ENCODE data around the gene PML.
"Not testable (repeated sequence)": the region's sequence is repeated elsewhere in the genome, so short reads cannot be mapped to it uniquely, and the experiment has no call there.

PML gene

DNA sequence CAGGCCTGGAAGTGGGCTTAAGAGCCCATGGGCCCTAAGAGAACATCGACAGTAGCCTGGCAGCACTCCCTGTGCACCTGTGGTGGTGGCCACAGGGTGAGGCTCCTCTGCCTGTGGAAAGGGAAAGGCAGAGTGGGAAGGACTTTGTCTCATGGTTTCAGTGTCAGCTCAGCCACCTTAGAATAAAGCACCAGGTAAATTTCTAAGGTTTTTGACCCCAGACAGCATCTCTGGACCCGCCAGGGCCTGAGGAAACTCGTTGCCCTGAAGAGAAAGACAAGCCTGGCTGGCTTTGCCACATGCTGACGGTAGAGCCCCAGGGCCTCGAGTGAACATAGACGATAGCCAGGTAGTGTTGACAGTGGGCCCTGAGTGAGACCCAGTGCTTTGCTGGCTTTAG lies 65.7 kb downstream of the PML start:
- Histone ChIP-seq H3K27ac (ENCODE audit: low read depth, low read length) (no peak overlapping the region), H3K36me3 (ENCODE audit: control insufficient read depth in 1 of 2, insufficient read depth in 2 of 2, low read length in 2 of 2) (no peaks in the 10 kb centered on the region), H3K9ac (ENCODE audit: low read depth in 1 of 2, low read length in 2 of 2) (no peak overlapping the region), H3K4me3 (ENCODE audit: low read depth in 1 of 2, low read length in 2 of 2) (no peak overlapping the region), H3K4me1 (ENCODE audit: control insufficient read depth in 1 of 2, insufficient read depth in 2 of 2, low read length in 2 of 2) (no peaks in the 10 kb centered on the region), H3K27me3 (ENCODE audit: control insufficient read depth in 1 of 2, insufficient read depth in 2 of 2, low read length in 2 of 2) (no peaks in the 10 kb centered on the region), H3K9me3 (ENCODE audit: control insufficient read depth in 1 of 2, low read length in 2 of 2) (no peaks in the 10 kb centered on the region)

DNA sequence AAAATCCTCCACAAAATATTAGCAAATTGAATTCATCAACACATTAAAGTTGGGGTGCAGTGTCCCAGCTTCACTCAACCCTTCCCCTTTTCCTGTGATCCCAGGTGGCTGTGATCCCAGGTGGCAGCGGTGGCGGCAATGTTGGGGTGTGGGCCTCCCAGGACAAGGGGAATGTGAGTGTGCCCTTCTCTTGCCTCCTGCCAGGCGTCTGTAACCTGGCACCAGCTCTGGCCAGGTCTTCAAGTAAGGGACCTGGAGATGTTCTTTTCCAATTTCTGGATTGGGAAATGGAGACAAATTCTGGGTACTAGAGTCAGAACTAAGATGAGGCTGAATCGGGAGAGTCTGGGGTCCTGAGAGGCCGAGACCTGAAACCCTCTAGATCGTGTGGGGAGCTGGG lies 67.7 kb downstream of the PML start:
- Histone ChIP-seq H3K27me3 (ENCODE audit: control insufficient read depth in 1 of 2, insufficient read depth in 2 of 2, low read length in 2 of 2) (no peaks in the 10 kb centered on the region), H3K9ac (ENCODE audit: low read depth in 1 of 2, low read length in 2 of 2) (no peak overlapping the region), H3K4me3 (ENCODE audit: low read depth in 1 of 2, low read length in 2 of 2) (no peak overlapping the region)

DNA sequence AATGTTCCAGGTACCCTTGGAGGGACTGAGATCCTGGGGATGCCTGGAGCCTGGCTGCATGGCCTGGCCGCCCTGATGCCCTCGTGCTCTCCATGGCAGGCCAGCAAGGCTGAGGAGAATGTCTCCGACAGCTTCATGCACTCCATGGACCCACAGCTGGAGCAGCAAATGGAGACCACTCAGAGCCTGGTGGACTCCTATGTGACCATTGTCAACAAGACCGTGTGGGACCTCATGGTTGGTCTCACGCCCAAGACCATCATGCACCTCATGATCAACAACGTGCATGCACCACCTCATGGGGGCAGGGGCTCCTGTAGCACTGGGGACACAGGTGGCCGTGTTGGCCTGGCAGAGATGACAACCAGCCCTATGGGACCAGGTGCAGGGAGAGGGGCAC lies 68.2 kb downstream of the PML start:
- Histone ChIP-seq H3K9me3 (ENCODE audit: control insufficient read depth in 1 of 2, low read length in 2 of 2) (no peaks in the 10 kb centered on the region), H3K4me3 (ENCODE audit: low read depth in 1 of 2, low read length in 2 of 2) (no peak overlapping the region), H3K36me3 (ENCODE audit: control insufficient read depth in 1 of 2, insufficient read depth in 2 of 2, low read length in 2 of 2) (no peaks in the 10 kb centered on the region), H3K27me3 (ENCODE audit: control insufficient read depth in 1 of 2, insufficient read depth in 2 of 2, low read length in 2 of 2) (no peaks in the 10 kb centered on the region), H3K27ac (ENCODE audit: low read depth, low read length) (no peak overlapping the region), H3K4me1 (ENCODE audit: control insufficient read depth in 1 of 2, insufficient read depth in 2 of 2, low read length in 2 of 2) (no peaks in the 10 kb centered on the region), H3K9ac (ENCODE audit: low read depth in 1 of 2, low read length in 2 of 2) (no peak overlapping the region)

More for the DNA sequence above, 67.7 kb downstream of the PML start:
- no peaks in the 10 kb centered on the region for H3K9me3 ChIP-seq (ENCODE audit: control insufficient read depth in 1 of 2, low read length in 2 of 2)
- H3K36me3 ChIP-seq (ENCODE audit: control insufficient read depth in 1 of 2, insufficient read depth in 2 of 2, low read length in 2 of 2) = no peaks in the 10 kb centered on the region
- H3K4me1 ChIP-seq (ENCODE audit: control insufficient read depth in 1 of 2, insufficient read depth in 2 of 2, low read length in 2 of 2) = no peaks in the 10 kb centered on the region
- H3K27ac ChIP-seq (ENCODE audit: low read depth, low read length) = no peak overlapping the region

DNA sequence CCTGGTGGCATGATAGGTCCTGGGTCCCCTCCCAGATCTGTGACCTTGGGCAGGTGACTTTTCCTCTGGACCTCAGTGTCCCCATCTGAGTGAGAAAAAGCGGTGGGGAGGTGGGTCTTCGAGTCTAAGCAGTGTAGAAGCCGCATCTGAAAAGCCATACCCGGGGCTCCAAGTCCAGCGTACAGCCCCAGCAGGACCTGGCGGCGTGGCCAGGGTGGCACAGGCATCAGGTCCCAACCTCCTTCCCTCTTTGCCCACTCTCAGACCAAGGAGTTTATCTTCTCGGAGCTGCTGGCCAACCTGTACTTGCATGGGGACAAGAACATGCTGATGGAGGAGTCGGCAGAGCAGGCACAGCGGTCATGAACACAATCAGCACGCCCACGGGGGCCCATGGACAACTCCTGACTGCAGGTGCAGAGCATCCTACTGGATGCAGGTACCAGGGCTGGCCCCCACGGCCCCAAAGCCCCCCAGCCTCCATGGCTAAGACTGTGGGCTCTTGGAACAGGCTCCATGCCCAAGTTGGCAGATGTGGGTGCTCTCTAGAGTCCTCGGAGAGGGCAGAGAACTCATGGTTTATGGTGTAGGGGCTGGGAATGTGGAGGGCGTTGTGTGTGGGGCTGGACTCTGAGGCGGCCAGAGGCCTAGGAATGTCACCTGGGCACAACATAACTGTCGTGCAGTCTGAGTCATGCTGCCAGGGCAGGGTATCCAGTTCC lies 69.1 kb downstream of the PML start:
- H3K27me3 ChIP-seq (ENCODE audit: control insufficient read depth in 1 of 2, insufficient read depth in 2 of 2, low read length in 2 of 2); H3K4me3 ChIP-seq (ENCODE audit: low read depth in 1 of 2, low read length in 2 of 2); H3K9ac ChIP-seq (ENCODE audit: low read depth in 1 of 2, low read length in 2 of 2); H3K27ac ChIP-seq (ENCODE audit: low read depth, low read length); H3K4me1 ChIP-seq (ENCODE audit: control insufficient read depth in 1 of 2, insufficient read depth in 2 of 2, low read length in 2 of 2); H3K36me3 ChIP-seq (ENCODE audit: control insufficient read depth in 1 of 2, insufficient read depth in 2 of 2, low read length in 2 of 2); H3K9me3 ChIP-seq (ENCODE audit: control insufficient read depth in 1 of 2, low read length in 2 of 2): not testable (repeated sequence)

DNA sequence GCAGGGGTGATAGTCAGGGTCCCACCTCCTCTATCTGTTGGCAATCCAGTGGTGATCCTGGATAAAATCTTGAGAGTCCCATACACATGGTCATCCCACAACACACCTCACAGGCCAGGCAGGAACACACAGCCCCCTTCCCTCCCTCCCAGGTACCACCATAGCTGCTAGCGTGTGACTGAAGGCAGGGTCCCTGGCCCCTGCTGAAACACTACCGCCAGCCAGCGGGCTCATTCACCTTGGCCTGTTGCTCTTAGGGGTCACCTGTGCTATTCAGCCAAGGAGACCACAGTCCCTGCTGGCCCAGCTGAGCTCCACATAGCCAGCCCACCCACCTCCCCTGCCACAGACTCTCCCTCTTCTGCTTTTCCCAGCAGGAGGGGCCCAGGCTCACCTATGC lies 69.7 kb downstream of the PML start:
- H3K27ac ChIP-seq (ENCODE audit: low read depth, low read length); H3K9ac ChIP-seq (ENCODE audit: low read depth in 1 of 2, low read length in 2 of 2); H3K9me3 ChIP-seq (ENCODE audit: control insufficient read depth in 1 of 2, low read length in 2 of 2); H3K4me1 ChIP-seq (ENCODE audit: control insufficient read depth in 1 of 2, insufficient read depth in 2 of 2, low read length in 2 of 2); H3K4me3 ChIP-seq (ENCODE audit: low read depth in 1 of 2, low read length in 2 of 2); H3K36me3 ChIP-seq (ENCODE audit: control insufficient read depth in 1 of 2, insufficient read depth in 2 of 2, low read length in 2 of 2); H3K27me3 ChIP-seq (ENCODE audit: control insufficient read depth in 1 of 2, insufficient read depth in 2 of 2, low read length in 2 of 2): not testable (repeated sequence)

DNA sequence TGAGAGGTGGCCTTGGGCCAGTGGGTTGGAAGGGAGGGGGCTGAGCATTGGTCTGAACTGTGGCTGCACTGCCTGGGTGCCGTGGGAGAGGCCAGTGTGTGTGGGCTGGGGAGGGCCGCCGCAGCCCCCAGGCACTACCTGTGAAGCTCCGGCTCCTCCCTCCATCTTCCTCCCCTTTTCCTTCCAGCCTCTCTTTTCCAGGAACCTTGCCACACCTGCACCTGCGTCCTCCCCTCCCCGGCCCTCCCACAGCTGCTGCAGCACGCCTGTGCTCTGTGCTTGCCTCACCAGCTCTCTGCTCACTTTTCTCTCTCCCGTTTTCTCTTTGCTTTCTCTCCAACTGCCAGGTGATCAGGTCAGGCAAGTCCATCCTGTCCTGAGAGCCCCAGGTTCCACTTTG lies 70.3 kb downstream of the PML start:
- not testable (repeated sequence) for H3K4me3 ChIP-seq (ENCODE audit: low read depth in 1 of 2, low read length in 2 of 2)

DNA sequence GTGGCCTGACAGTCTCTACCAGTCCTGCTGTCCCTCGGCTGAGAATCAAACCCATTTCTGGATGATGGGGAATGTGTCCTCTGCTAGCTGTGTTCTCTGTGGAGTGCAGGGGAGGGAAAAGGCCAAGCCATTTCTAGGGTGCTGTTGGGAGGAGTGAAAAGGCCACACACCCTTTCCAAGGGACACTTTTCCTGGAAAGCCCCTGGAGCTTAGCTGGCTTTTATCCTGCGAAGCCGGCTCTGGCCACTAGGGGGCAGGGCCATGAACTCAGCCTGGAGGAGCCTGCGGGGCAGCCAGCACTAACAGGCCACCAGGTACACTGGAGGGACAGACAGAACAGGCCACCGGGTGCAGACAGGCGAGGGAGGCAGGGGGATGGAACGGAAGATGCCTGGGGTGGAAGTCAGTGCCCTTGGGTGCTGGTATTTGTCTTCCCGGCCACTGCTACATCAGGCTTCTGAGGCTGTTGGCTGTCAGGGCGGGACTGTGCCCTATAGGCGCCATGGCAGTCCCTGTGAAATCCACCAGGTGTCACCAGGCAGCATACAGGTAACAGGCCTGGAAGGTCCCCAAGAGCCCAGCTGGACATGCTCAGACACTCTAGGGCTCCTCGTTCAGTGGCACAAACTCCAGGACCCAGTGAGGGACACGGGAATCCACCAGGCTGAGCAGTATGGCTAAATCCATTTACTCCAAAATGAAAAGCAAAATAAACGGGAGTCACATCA lies 71.3 kb downstream of the PML start:
- not testable (repeated sequence) for H3K4me3 ChIP-seq (ENCODE audit: low read depth in 1 of 2, low read length in 2 of 2); H3K9ac ChIP-seq (ENCODE audit: low read depth in 1 of 2, low read length in 2 of 2); H3K9me3 ChIP-seq (ENCODE audit: control insufficient read depth in 1 of 2, low read length in 2 of 2); H3K4me1 ChIP-seq (ENCODE audit: control insufficient read depth in 1 of 2, insufficient read depth in 2 of 2, low read length in 2 of 2); H3K27ac ChIP-seq (ENCODE audit: low read depth, low read length); H3K27me3 ChIP-seq (ENCODE audit: control insufficient read depth in 1 of 2, insufficient read depth in 2 of 2, low read length in 2 of 2); H3K36me3 ChIP-seq (ENCODE audit: control insufficient read depth in 1 of 2, insufficient read depth in 2 of 2, low read length in 2 of 2)

More for the DNA sequence above, 70.3 kb downstream of the PML start:
- not testable (repeated sequence) for H3K9me3 ChIP-seq (ENCODE audit: control insufficient read depth in 1 of 2, low read length in 2 of 2); H3K4me1 ChIP-seq (ENCODE audit: control insufficient read depth in 1 of 2, insufficient read depth in 2 of 2, low read length in 2 of 2); H3K27me3 ChIP-seq (ENCODE audit: control insufficient read depth in 1 of 2, insufficient read depth in 2 of 2, low read length in 2 of 2); H3K9ac ChIP-seq (ENCODE audit: low read depth in 1 of 2, low read length in 2 of 2); H3K36me3 ChIP-seq (ENCODE audit: control insufficient read depth in 1 of 2, insufficient read depth in 2 of 2, low read length in 2 of 2); H3K27ac ChIP-seq (ENCODE audit: low read depth, low read length)

DNA sequence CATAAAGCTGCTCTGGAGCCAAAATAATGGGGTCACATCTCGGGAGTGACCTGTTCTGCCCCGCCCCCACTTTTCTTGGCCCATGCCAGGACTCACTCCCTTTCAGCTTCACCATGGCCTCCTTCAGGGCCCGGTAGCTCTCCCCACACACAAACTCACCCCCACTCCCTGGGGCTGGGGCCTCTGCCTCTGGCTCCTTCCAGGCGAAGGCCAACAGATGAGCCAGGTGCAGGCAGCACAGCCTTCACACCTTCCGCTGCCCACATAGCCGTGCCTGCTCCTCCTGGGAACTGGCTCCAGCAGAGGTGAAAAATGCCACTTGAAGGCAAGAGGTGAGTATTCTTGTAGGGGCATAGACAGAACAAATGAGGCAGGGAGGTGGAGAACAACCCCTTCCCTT lies 77.1 kb downstream of the PML start:
- H3K4me3 ChIP-seq (ENCODE audit: low read depth in 1 of 2, low read length in 2 of 2); H3K9ac ChIP-seq (ENCODE audit: low read depth in 1 of 2, low read length in 2 of 2); H3K27me3 ChIP-seq (ENCODE audit: control insufficient read depth in 1 of 2, insufficient read depth in 2 of 2, low read length in 2 of 2); H3K36me3 ChIP-seq (ENCODE audit: control insufficient read depth in 1 of 2, insufficient read depth in 2 of 2, low read length in 2 of 2); H3K9me3 ChIP-seq (ENCODE audit: control insufficient read depth in 1 of 2, low read length in 2 of 2); H3K4me1 ChIP-seq (ENCODE audit: control insufficient read depth in 1 of 2, insufficient read depth in 2 of 2, low read length in 2 of 2); H3K27ac ChIP-seq (ENCODE audit: low read depth, low read length): not testable (repeated sequence)

DNA sequence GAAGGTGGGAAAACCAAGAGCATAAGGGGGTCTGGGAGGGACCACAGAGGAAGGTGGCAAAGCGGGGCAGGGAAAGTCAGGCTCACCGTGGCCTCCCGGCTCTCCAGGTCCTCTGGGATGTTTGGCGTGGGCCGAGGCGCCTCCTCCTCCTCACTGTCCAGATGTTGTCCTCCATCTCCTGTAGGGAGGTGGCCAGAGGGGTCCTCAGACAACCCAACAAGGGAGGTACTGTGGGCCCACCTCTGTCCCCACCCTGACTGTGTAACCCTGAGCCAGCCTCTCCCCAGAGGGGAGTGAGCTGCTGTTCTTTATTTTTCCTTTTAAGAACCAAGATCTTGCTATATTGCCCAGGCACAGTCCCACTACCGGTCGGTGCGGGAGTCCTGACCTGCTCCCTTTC lies 77.6 kb downstream of the PML start:
- not testable (repeated sequence) for H3K4me1 ChIP-seq (ENCODE audit: control insufficient read depth in 1 of 2, insufficient read depth in 2 of 2, low read length in 2 of 2); H3K36me3 ChIP-seq (ENCODE audit: control insufficient read depth in 1 of 2, insufficient read depth in 2 of 2, low read length in 2 of 2)

DNA sequence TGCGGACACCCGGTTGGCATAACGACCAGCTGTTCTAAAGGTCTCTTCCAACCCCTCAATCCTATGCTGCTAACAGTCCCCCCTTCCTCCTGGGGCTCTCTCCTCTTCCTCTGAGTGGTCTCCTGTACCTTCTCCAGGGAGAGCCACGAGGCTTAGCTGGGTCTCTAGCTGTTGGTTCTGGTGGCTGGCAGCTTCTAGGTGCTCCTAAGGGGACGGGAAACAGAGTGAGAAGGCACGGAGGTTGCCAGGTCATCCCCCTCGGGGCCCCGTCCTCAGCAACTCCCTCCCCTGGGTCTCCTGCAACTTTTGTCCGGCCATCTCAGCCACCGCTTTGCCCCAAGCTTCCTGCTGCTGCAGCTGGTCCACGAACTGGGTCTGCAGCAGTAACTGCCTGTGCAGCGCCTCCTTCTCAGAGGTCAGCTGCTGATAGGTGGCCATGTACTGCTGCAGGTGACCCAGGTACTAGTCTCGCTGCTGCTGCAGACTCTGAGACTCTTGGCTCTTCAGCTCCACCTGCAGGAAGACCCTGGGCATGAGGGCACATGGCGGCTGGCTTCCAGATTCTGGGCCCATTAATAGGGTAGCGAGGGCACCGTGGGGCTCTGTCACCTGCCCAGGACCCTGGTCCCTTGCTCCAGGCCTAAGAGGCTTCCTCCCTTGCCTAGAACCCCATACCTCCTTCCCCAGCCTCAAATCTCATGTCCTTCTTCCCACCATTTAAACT lies 78.3 kb downstream of the PML start:
- not testable (repeated sequence) for H3K9ac ChIP-seq (ENCODE audit: low read depth in 1 of 2, low read length in 2 of 2); H3K4me1 ChIP-seq (ENCODE audit: control insufficient read depth in 1 of 2, insufficient read depth in 2 of 2, low read length in 2 of 2); H3K4me3 ChIP-seq (ENCODE audit: low read depth in 1 of 2, low read length in 2 of 2); H3K36me3 ChIP-seq (ENCODE audit: control insufficient read depth in 1 of 2, insufficient read depth in 2 of 2, low read length in 2 of 2); H3K27ac ChIP-seq (ENCODE audit: low read depth, low read length); H3K9me3 ChIP-seq (ENCODE audit: control insufficient read depth in 1 of 2, low read length in 2 of 2); H3K27me3 ChIP-seq (ENCODE audit: control insufficient read depth in 1 of 2, insufficient read depth in 2 of 2, low read length in 2 of 2)

More for the DNA sequence above, 77.6 kb downstream of the PML start:
- H3K27me3 ChIP-seq (ENCODE audit: control insufficient read depth in 1 of 2, insufficient read depth in 2 of 2, low read length in 2 of 2); H3K27ac ChIP-seq (ENCODE audit: low read depth, low read length); H3K4me3 ChIP-seq (ENCODE audit: low read depth in 1 of 2, low read length in 2 of 2); H3K9me3 ChIP-seq (ENCODE audit: control insufficient read depth in 1 of 2, low read length in 2 of 2); H3K9ac ChIP-seq (ENCODE audit: low read depth in 1 of 2, low read length in 2 of 2): not testable (repeated sequence)

All from duodenal mucosa (tissue), 2 donors.